H7 (cell line): ENCODE results near the gene ASMTL. TPM values are rescaled to one million over a fixed set of nuclear protein-coding genes. Genes with fewer than 3 reads are reported as not detected.
"Not testable (repeated sequence)": the region's sequence is repeated elsewhere in the genome, so short reads cannot be mapped to it uniquely, and the experiment has no call there.

Experiments used
- DNase-seq: peaks from one replicate; pipeline ENCODE4 v3.0.0; 2012
- H3K27me3 ChIP-seq: 2 replicates; pipeline ENCODE4 v1.6.0; 2011; ENCODE audit warnings: mild to moderate bottlenecking, low read length; ENCODE audit not compliant: control insufficient read depth, insufficient read depth
- H3K36me3 ChIP-seq: replicated peaks from 2 replicates; pipeline ENCODE4 v1.5.1; 2011; ENCODE audit warnings: low read length; ENCODE audit not compliant: control insufficient read depth, insufficient read depth
- H3K4me3 ChIP-seq: 2 replicates; pipeline ENCODE4 v1.5.1; 2011; ENCODE audit warnings: low read depth, mild to moderate bottlenecking, control low read depth, low read length, moderate library complexity; ENCODE audit not compliant: insufficient read depth
- total RNA-seq: library from RNA; depleted of rRNA; stranded (reverse); fragments of >200 nt; shearing (Covaris generic); gene quantifications from 2 replicates; pipeline ENCODE4 v1.2.3, GENCODE V29; 2014

The ASMTL gene
- total RNA-seq, 1 experiment from 2014 or later: 36.5 TPM

GRCh38 chrX:1389993-1390285 lies 62.8 kb downstream of the ASMTL start:
- Histone ChIP-seq H3K4me3 (no peak overlapping the region), H3K36me3 (peaks cover 52% of the 10 kb centered on the region), H3K27me3 (no peaks in the 10 kb centered on the region)
- DNase-seq: no peak

- Histone ChIP-seq H3K4me3 (no peak overlapping the region), H3K36me3 (peaks cover 55% of the 10 kb centered on the region), H3K27me3 (no peaks in the 10 kb centered on the region)
- no peak for DNase-seq
Observed at GRCh38 chrX:1389181-1389992, 63.3 kb downstream of the ASMTL start.

- Histone ChIP-seq H3K4me3 (no peak overlapping the region), H3K36me3 (peaks cover 55% of the 10 kb centered on the region), H3K27me3 (no peaks in the 10 kb centered on the region)
- no peak for DNase-seq
Observed at GRCh38 chrX:1388651-1389050, 64.1 kb downstream of the ASMTL start.

- H3K4me3 ChIP-seq: no peak overlapping the region
- no peaks in the 10 kb centered on the region for H3K27me3 ChIP-seq
- peaks cover 55% of the 10 kb centered on the region for H3K36me3 ChIP-seq
- DNase-seq: peak; percentile 49
Observed at GRCh38 chrX:1387141-1387776, 65.5 kb downstream of the ASMTL start.

GRCh38 chrX:1386338-1387127 lies 66.2 kb downstream of the ASMTL start:
- H3K27me3 ChIP-seq: no peaks in the 10 kb centered on the region
- H3K36me3 ChIP-seq: peaks cover 55% of the 10 kb centered on the region
- no peak overlapping the region for H3K4me3 ChIP-seq
- peak; percentile 47 for DNase-seq

GRCh38 chrX:1385253-1386223 lies 67.2 kb downstream of the ASMTL start:
- DNase-seq: peak; percentile 54
- no peaks in the 10 kb centered on the region for H3K27me3 ChIP-seq
- peaks cover 52% of the 10 kb centered on the region for H3K36me3 ChIP-seq
- H3K4me3 ChIP-seq: no peak overlapping the region

GRCh38 chrX:1384658-1385252 lies 68.0 kb downstream of the ASMTL start:
- no peak overlapping the region for H3K4me3 ChIP-seq
- peaks cover 44% of the 10 kb centered on the region for H3K36me3 ChIP-seq
- no peaks in the 10 kb centered on the region for H3K27me3 ChIP-seq
- DNase-seq: peak; percentile 27

GRCh38 chrX:1380672-1381233 lies 72.0 kb downstream of the ASMTL start:
- H3K36me3 ChIP-seq: peaks cover 10% of the 10 kb centered on the region
- no peak overlapping the region for H3K4me3 ChIP-seq
- H3K27me3 ChIP-seq: no peaks in the 10 kb centered on the region
- DNase-seq: peak; percentile 71

GRCh38 chrX:1378306-1378759 lies 74.4 kb downstream of the ASMTL start:
- peak; percentile 63 for DNase-seq
- Histone ChIP-seq H3K4me3 (no peak overlapping the region), H3K36me3 (no peaks in the 10 kb centered on the region), H3K27me3 (no peaks in the 10 kb centered on the region)

GRCh38 chrX:1368385-1368698 lies 84.4 kb downstream of the ASMTL start:
- Histone ChIP-seq H3K36me3 (no peaks in the 10 kb centered on the region), H3K4me3 (no peak overlapping the region), H3K27me3 (no peaks in the 10 kb centered on the region)
- no peak for DNase-seq

- DNase-seq, H3K4me3 ChIP-seq, H3K36me3 ChIP-seq, H3K27me3 ChIP-seq: not testable (repeated sequence)
Observed at GRCh38 chrX:1366363-1366762, 86.3 kb downstream of the ASMTL start.

GRCh38 chrX:1361910-1362309 lies 90.8 kb downstream of the ASMTL start:
- H3K27me3 ChIP-seq: no peaks in the 10 kb centered on the region
- DNase-seq: no peak
- H3K36me3 ChIP-seq: peaks cover 2% of the 10 kb centered on the region
- H3K4me3 ChIP-seq: no peak overlapping the region

- no peak for DNase-seq
Observed at GRCh38 chrX:1361275-1361674, 91.4 kb downstream of the ASMTL start.

More at GRCh38 chrX:1361275-1361674, 91.4 kb downstream of the ASMTL start:
- Histone ChIP-seq H3K27me3 (no peaks in the 10 kb centered on the region), H3K36me3 (peaks cover 2% of the 10 kb centered on the region), H3K4me3 (no peak overlapping the region)
